ENCODE results near the gene STK16.
"Not testable (repeated sequence)": the region's sequence is repeated elsewhere in the genome, so short reads cannot be mapped to it uniquely, and the experiment has no call there.

STK16 gene, protein sequence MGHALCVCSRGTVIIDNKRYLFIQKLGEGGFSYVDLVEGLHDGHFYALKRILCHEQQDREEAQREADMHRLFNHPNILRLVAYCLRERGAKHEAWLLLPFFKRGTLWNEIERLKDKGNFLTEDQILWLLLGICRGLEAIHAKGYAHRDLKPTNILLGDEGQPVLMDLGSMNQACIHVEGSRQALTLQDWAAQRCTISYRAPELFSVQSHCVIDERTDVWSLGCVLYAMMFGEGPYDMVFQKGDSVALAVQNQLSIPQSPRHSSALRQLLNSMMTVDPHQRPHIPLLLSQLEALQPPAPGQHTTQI

DNA sequence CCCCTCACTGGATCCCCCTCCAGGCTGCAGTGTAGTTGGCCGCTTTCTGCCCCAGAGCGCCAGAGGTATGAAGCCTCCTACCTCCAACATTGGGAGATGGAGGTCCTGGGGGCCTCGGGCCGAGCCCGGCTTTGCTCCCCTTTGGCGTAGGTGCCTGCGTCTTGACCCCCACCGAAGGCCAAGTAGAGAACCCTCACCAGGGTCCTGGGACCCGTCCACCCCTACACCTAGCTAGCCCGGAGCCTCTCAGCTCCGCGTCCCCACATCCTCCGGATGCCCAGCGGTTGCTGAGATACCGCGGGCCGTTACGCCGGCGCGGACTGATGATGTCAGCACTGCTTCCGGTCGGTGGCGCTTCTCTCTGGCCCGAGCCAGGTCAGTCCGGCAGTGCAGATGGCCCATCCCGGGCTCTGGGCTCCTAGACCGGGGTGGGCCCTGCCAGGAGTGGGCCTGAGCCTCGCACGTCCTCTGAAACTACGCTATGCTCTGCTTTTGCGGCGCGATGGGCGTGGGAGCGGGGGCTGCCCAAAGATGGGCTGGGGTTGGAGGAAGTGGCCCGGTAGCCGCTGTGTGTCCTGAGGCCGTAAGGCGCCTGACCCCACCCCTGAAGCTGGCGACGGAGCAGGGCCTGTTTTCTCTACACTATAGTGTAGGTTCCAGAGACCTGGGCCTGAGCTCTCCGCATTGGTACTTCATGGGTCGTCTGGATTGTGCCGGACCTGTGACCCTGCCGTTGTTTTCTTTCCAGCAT, at the start of gene STK16, which contains the start of gene GLB1L:
Gene STK16 (plus strand): TSS at position 332 of the 751 bp plus-strand sequence. CDS start 521 bp downstream, outside the sequence.
Gene GLB1L (minus strand): TSS at position 297 of the 751 bp plus-strand sequence. CDS start 1,871 bp downstream, outside the sequence.
- peak; percentile 96 for DNase-seq (ENCODE audit: low spot score)
- peak; percentile 61 for FAIRE-seq

DNA sequence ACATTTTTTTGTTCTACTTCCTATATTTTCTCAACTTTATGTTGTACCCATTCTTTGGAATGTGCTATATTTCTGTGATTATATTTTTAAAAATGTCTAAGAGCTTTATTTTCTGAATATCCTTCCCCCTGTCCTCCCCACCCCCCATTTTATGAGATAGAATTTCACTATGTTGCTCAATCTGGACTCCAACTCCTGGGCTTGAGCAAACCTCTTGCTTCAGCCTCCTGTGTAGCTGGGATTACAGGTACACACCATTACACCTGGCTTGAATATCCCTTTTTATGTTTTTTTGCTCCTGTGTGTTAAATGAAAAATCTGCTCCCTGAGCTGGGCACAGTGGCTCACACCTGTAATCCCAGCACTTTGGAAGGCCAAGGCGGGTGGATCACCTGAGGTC, 47.9 kb upstream of the STK16 start:
- no peak for FAIRE-seq
- no peak for DNase-seq (ENCODE audit: low spot score)

DNA sequence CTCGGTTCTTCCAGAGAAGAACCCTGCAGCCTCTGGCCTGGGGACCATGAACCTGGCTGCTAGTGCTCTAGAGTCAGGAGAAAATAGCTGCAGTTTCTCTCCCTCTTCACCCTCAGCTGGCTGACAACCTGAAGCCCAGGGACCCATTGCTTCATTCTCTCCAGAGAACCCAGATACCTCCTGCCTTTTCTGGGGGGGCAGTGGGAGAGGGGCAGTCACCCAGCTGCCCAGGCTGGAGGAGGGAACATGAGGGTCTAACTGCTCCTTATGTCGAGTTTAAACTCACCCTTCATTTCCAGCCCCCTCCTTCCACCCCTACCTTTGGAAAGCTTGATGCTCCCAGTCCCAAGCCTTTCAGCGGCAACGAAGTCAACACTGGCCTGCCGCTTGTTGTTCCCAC, 46.3 kb upstream of the STK16 start:
- DNase-seq (ENCODE audit: low spot score) = no peak
- FAIRE-seq = no peak

DNA sequence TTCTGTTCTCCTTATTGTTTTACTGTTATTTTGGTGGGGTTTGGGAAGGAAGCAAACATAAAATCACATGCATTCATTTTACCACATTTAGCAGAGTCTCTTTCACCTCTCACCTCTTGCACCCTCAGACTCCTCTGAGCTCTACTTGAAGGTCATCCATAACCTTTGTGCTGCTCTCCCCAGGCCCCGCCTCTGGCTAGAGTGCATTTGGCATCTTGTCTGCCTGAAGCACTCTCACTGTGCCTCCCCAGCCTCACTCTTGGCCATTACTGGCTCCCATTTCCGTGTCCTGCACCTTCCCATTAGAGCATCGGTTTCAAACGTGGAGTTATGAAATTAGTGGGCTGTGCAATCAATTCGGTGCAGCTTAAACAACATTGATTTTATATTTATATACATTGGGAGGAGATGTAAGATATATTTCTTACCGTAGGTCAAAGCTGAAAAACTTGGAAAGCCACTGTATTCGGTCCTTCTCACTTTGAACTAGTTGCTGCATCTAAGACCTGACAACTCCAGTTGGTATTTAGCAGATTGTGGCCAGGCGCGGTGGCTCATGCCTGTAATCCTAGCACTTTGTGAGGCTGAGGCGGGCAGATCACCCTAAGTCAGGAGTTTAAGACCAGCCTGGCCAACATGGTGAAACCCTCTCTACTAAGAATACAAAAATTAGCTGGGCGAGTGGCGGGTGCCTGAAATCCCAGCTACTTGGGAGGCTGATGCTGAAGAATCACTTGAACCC, 45.6 kb upstream of the STK16 start:
- DNase-seq (ENCODE audit: low spot score) (no peak), FAIRE-seq (no peak)

DNA sequence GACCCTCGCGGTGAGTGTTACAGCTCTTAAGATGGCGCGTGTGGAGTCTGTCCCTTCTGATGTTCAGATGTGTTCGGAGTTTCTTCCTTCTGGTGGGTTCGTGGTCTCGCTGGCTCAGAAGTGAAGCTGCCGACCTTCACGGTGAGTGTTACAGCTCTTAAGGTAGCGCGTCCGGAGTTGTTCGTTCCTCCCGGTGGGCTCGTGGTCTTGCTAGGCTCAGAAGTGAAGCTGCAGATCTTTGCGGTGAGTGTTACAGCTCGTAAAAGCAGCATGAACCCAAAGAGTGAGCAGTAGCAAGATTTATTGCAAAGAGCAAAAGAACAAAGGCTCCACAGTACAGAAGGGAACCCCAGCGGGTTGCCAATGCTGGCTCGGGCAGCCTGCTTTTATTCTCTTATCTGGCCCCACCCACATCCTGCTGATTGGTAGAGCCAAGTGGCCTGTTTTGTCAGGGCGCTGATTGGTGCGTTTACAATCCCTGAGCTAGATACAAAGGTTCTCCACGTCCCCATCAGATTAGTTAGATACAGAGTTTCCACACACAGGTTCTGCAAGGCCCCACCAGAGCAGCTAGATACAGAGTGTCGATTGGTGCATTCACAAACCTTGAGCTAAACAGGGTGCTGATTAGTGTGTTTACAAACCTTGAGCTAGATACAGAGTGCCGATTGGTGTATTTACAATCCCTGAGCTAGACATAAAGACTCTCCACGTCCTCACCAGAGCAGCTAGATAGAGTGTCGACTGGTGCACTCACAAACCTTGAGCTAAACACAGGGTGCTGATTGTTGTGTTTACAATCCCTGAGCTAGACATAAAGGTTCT, 44.6 kb upstream of the STK16 start:
- not testable (repeated sequence) for FAIRE-seq; DNase-seq (ENCODE audit: low spot score)

DNA sequence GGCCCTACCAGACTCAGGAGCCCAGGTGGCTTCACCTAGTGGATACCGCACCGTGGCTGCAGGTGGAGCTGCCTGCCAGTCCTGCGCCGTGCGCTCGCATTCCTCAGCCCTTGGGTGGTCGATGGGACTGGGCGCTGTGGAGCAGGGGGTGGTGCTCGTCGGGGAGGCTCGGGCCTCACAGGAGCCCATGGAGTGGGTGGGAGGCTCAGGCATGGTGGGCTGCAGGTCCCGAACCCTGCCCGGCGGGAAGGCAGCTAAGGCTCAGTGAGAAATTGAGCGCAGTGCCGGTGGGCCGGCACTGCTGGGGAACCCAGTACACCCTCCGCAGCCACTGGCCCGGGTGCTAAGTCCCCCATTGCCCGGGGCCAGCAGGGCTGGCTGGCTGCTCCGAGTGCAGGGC, 43.9 kb upstream of the STK16 start:
- not testable (repeated sequence) for FAIRE-seq; DNase-seq (ENCODE audit: low spot score)

DNA sequence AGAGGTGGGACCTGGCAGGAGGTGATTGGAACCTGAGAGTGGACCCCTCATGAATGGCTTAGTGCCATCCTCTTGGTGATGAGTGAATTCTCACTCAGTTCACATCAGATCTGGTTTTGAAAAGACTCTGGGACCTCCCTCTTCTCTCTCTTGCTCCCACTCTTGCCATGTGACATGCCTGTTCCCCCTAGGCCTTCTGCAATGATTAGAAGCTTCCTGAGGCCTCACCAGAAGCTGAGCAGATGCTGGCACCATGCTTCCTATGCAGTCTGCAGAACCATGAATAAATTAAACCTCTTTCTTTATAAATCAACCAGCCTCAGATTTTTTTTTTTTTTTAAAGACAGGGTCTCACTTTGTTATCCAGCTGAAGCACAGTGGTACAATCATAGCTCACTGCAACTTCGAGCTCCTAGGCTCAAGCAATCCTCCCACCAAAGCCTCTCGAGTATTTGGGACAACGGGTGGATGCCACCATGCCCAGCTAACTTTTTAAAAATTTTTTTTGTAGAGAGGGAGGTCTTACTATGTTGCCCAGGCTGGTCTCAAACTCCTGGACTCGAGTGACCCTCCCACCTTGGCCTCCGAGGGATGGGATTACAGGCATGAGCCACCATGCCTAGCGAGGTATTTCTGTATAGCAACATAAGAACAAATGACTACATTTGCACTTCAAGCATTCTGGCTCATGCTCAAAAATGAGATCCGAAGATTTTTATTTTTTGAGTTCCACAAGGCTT, 40.7 kb upstream of the STK16 start:
- FAIRE-seq (no peak), DNase-seq (ENCODE audit: low spot score) (no peak)

DNA sequence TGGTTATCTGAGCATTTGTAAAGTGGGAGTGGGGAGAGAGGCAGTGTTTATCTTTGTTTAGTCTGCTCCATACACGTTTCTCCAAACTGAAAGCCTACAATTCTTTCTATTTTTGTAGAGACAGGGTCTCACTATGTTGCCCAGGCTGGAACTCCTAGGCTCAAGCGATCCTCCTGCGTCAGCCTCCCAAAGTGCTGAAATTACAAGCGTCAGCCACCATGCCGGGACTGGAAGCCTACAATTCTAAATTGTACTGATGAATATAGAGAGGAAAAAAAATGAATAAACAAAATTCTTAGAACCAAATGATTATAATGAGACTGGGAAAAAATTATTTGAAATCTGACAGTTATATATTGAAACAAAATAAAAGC, 40.1 kb upstream of the STK16 start:
- FAIRE-seq (no peak), DNase-seq (ENCODE audit: low spot score) (no peak)

DNA sequence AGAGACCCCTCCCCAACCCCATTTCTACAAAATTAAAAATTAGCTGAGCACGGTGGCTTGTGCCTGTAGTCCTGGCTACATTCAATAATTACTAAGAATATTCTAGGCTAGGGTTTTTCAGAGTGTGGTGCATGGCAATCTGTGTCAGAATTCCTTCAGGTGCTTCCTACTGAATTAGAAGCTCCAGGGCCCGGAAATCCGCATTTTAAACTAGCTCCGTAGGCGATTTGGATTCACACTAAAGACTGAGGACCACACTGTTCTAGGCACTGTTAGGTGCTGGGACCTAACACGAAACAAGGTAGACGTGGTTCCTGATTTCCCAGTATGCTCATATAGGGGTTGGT, 39.3 kb upstream of the STK16 start:
- FAIRE-seq (no peak), DNase-seq (ENCODE audit: low spot score) (no peak)

DNA sequence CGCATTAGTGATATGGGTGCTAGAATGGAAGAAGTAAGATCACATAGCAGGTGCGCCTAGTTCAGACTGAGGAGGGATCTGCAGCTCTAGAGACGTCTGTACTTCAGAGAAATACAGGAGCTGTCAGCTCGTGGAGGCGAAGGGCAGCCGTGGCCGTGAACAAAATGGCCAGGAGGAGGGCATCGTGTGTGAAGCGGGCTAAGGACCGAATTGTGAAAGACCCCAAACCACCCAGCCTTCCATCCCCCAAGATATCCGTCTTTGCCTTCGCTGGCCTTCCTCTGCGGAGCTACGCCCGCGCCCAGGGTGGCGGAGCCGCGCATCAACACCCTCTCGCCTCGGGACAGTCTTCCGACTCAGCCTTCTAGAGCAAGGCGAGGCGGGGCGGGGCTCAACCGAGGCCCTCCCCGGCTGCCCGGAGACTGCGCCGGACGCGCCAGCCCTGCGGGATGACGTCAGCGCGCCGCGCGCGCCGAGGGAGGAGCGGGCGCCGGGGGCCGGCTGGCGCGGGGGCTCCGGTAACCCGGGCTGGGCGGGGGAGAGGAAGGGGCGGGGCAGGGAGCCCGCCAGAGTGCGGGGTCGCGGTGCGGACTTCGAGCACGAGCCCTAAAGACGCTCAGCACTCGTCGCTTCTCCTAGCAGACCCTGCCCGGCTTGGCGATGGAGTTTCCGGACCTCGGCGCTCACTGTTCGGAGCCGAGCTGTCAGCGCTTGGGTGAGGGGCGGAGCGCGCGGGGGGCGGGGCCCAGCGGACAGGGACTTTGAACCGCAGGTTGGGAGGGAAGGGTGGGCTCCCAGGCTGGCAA, 38.7 kb upstream of the STK16 start, which contains the start of gene ZFAND2B:
Gene ZFAND2B (plus strand): TSS at position 455 of the 806 bp plus-strand sequence. CDS start 206 bp downstream, at position 661.
- peak; percentile 76 for FAIRE-seq

DNA sequence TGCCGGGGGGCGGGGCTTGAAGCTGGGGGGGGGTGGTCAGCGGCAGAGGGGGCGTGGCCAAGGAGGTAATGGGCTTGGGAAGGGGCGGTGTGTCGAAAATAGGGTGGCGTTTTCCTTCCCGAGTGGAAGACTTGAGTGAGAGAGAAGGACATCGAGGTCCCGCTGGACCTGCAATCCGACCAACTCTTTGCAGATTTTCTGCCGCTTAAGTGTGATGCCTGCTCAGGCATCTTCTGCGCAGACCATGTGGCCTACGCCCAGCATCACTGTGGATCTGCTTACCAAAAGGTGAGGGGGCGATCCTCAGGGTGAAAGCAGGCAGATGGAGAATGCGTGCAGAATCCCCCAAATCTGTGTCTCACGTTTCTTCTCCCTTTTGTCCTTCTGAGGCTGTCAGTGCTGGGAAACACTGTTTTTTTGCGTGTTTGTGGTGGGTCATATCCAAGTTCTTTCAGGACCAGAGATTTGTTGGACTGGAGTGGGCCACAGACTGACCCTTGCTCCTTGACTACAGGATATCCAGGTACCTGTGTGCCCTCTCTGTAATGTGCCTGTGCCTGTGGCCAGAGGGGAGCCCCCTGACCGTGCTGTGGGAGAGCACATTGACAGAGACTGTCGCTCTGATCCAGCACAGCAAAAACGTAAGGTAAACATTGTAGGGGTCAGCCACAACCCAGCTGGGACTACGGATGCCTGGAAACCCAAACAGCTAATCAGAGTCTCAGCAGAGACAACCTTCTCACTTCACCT, 38.0 kb upstream of the STK16 start:
- DNase-seq (ENCODE audit: low spot score) (no peak), FAIRE-seq (no peak)

More for the DNA sequence above, 38.7 kb upstream of the STK16 start, which contains the start of gene ZFAND2B:
- peak; percentile 99 for DNase-seq (ENCODE audit: low spot score)

DNA sequence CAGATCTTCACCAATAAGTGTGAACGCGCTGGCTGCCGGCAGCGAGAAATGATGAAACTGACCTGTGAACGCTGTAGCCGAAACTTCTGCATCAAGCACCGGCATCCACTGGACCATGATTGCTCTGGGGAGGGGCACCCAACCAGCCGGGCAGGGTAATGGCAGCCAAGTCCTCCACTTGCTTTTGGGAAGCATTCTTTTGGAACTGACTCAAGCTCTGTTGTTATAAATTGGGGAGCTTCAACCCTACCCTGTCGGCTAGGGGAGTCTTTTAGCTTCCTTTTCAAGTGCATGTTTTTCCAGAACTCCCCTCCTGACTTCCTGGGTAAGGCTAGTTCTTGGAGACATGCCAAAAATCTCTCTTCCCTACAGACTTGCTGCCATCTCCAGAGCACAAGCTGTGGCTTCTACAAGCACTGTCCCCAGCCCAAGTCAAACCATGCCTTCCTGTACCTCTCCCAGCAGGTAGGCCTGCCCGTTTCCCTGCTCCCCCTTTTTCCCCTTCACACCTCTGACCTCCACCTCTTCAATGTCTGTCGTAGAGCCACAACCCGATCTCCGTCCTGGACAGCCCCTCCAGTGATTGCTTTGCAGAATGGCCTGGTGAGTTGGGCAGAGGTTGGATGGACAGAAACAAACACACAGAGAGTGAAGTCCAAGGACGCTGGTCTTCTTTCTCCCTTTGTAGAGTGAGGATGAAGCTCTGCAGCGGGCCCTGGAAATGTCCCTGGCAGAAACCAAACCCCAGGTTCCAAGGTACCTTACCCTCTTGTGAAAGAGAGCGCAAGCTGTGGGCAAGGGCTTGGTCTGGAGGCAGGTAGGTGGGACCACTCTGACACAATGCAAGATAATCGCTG, 37.2 kb upstream of the STK16 start:
- DNase-seq (ENCODE audit: low spot score) (no peak), FAIRE-seq (no peak)

DNA sequence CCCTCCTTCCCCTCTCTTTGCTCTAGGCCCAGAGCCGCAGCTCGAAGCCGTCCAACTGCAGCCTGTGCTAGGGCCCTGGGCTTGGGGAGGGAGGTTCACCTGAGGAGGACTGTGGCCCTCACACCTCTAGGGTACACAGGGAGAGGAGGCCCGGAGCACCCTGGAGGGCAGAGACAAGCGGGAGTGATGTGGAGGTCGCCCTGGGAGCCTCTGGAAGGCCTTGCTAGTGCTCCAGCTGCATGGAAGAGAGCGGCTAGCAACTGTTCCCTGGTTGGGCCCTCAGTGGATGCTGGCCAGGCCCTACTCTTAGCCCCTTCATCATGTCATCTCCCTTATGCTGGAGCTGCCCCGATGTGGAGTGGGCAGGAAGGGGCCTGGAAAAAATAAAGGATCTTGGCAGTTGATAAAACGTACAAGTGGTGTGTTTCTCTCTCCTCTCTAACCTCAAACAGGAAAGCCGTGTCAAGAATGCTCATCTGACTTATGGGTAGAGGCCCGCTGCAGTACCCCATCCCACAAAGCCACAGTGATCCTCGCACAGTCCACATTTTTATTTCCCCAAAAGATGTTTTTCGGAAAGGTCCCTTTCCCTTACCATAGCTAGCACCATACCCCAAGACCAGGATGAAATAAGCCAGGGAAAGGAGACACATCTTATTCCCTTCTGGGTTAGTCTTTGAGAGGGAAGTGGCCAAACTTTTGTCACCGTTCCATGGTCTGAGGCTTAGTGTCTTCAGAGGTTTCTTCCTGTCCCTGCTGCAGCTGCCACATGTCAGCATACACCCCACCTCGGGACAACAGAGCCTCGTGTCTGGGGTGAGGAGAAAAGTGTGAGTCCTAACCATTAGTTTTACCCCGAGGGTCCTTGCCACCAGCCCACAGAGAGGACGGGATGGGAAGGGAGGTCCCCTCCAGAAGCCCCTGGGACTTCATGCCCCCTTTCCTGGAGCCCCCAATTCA, 35.8 kb upstream of the STK16 start:
- FAIRE-seq = no peak
- no peak for DNase-seq (ENCODE audit: low spot score)

DNA sequence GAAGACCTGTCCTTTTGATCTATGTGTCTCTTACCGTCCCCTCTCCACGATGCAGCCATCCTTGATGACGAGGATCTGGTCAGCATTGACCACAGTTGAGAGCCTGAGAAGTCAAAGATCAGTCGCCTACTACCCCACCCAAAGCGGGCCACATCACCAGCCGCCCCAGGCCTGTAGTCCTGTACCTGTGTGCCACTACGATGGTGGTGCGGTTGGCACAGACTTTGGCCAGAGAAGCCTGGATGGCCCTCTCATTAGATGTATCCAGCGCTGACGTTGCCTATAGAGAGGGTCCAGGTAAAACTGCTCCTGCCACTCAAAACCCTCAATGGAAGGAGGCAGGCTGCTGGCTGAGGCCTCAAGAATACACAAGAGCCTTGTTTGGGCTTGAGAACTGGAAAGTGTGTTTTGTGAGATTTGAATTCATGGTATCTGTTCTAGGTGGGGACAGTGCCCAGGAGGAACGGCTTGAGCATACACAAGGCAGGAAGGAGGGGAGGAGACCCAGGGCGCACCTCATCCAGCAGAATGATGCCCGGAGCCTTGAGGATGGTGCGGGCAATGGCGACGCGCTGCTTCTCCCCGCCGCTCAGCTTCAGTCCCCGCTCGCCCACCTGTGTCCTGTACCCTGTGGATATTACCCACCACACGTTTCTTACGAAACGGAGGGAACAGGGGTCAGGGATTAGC, 34.9 kb upstream of the STK16 start:
- no peak for DNase-seq (ENCODE audit: low spot score)
- FAIRE-seq = no peak

DNA sequence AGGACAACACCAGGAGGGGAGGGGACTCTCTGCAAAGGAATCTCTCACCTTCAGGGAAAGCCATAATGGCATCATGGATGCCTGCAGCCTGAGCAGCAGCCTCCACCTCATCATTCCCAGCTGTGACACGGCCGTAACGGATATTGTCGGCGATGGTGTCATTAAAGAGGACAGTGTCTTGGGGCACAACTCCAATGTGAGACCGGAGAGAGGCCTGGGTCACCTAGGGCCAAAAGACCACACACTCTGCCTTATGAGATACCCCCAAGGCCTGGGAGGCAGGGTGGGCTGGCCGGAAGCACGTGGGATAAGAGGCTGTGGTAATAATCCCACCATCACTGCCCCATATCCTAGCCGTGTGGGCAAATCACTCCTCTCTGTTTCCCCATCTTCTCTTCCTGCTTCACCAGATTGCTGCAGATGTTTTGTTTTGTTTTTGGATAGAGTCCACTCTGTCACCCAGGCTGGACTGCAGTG, 34.4 kb upstream of the STK16 start:
- no peak for DNase-seq (ENCODE audit: low spot score)
- FAIRE-seq = no peak

DNA sequence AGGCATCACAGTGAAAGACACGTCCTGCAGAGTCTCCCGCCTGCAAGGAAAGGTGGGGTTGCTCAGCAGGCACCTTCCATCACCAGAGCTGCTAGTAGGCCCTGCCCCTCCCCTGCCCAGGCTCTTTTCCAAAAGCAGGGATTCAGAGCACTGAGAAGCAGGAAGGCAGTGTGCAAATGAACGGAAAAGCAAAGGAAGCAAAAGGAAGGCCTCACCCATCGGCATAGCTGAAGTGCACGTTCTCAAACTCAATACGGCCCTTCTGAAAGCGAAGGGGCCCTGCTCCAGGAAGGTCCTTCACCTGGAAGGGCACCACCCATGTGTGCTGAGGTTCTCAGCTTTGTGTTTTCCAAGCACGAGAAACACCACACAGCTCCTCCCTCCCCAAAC, 32.3 kb upstream of the STK16 start:
- FAIRE-seq (no peak), DNase-seq (ENCODE audit: low spot score) (no peak)
